Epithelial cell of proximal tubule (primary cell): ENCODE data around the gene KIAA1328. TPM values are rescaled to one million over a fixed set of nuclear protein-coding genes. Genes with fewer than 3 reads are reported as not detected.

Experiments used
- DNase-seq: peaks from one replicate; pipeline ENCODE4 v3.0.0-alpha.2; 2011; ENCODE audit warnings: low read depth
- H3K4me3 ChIP-seq: 2 replicates; pipeline ENCODE4 v1.5.1; 2011; ENCODE audit warnings: low read depth, mild to moderate bottlenecking, low read length
- total RNA-seq: library from RNA; depleted of rRNA; stranded (reverse); fragments of >200 nt; gene quantifications from 2 replicates; pipeline ENCODE4 v1.2.3, GENCODE V29; 2015
- TF ChIP-seq, protein P1 (sequence below): conservative IDR thresholded peaks from 2 replicates; pipeline ENCODE4 v1.5.1; 2012; ENCODE audit warnings: low read depth, mild to moderate bottlenecking, low read length

KIAA1328 gene
- total RNA-seq, 1 donor from 2014 or later, result 8.2 TPM

DNA sequence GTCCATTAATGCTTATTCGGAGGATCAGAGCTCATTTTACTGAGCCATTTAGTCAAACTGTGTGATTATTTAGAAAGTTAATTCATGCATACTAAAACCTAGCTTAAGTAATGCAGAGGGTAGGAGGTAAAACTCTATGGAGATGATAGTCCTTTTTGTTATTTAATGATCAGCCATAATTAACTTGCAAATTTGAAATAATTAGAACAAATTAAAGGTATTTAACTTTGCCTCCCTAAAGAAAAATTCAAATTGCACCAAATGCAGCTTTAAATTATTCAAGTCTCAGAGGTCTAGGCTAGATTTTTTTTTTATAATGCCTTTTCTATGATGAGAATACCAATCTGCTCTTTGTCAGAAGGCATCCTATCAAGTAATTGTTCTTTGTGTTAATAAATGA, 310.9 kb downstream of the KIAA1328 start:
- DNase-seq, result no peak
- TF ChIP-seq, protein P1, sequence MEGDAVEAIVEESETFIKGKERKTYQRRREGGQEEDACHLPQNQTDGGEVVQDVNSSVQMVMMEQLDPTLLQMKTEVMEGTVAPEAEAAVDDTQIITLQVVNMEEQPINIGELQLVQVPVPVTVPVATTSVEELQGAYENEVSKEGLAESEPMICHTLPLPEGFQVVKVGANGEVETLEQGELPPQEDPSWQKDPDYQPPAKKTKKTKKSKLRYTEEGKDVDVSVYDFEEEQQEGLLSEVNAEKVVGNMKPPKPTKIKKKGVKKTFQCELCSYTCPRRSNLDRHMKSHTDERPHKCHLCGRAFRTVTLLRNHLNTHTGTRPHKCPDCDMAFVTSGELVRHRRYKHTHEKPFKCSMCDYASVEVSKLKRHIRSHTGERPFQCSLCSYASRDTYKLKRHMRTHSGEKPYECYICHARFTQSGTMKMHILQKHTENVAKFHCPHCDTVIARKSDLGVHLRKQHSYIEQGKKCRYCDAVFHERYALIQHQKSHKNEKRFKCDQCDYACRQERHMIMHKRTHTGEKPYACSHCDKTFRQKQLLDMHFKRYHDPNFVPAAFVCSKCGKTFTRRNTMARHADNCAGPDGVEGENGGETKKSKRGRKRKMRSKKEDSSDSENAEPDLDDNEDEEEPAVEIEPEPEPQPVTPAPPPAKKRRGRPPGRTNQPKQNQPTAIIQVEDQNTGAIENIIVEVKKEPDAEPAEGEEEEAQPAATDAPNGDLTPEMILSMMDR, result no peak
- H3K4me3 ChIP-seq, result no peak overlapping the region

DNA sequence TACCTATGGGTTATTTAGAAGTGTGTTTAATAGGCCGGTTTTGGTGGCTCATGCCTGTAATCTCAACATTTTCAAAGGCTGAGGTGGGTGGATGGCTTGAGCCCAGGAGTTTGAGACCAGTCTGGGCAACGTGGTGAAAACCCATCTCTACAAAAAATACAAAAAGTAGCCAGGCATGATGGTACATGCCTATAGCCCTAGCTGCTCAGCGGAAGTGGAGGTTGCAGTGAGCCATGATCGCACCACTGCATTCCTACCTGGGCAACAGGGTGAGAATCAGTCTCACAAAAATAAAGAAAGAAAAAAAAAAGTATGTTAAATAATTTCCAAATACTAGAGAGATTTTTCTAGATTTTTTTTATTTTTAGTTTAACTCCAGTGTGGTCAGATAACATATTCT, 316.0 kb downstream of the KIAA1328 start:
- TF ChIP-seq, protein P1, result no peak
- DNase-seq, result no peak
- H3K4me3 ChIP-seq, result no peak overlapping the region

DNA sequence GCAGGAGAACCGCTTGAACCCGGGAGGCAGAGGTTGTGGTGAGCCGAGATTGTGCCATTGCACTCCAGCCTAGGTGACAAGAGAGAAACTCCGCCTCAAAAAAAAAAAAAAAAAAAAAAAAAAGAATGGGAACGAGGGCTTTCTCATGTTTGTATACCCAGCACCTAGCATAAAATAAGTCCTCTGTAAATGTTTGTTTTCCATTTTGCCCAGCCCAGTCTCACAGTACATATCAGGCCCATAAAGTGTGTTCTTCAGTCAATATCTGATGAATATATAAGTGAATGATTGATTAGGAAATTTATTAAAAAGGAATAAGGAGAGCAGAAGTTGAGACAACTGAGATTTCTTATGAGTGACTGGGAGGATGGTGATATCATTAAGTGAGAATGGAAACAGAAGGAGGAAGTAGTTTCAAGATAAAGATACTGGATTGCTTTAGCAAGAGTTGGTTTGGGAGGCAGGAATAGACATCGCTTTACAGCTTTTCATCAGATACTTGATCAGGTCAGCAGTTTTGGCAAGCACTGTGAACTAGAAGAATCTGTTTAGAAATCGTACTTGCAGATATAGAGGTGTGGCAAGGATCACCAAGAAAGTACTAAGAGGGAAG, 327.5 kb downstream of the KIAA1328 start:
- no peak overlapping the region for H3K4me3 ChIP-seq
- no peak for DNase-seq
- TF ChIP-seq, protein P1, result no peak

DNA sequence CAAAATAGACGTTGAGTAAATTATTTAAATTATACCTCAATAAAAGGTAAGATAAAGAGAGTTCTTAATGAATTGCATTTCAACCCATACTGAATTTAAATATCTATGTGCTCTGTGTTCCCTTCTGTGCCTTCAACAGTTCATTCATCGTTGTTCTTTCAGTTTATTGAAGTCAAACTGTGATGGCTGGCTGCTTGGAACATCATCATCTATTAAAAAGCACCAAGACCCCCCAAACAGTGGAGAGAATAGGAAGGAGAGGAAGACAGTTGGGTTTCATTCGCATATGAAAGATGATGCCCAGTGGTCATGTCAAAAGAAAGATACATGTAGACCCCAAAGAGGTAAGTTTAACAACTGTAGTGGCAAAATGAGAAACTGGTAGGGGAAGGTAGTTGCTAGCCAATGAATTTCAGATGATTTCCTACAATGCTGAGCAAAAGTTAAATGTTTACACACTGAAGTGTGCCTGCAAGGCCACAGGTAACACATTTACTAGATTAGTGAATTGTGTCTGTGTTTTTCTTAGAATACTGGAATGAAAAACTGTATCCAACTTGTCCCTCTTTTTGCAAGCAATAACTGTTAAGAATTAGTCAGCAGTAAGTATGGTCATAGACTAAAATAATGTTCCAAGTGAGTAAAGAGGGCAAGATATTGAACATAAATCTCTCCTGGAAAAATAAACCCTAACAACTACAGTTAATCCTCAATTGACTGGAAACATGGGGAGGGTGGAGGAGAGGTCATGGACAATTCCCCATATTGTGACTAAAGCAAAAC, 331.3 kb downstream of the KIAA1328 start:
- no peak for DNase-seq
- H3K4me3 ChIP-seq, result no peak overlapping the region
- TF ChIP-seq, protein P1, result no peak

DNA sequence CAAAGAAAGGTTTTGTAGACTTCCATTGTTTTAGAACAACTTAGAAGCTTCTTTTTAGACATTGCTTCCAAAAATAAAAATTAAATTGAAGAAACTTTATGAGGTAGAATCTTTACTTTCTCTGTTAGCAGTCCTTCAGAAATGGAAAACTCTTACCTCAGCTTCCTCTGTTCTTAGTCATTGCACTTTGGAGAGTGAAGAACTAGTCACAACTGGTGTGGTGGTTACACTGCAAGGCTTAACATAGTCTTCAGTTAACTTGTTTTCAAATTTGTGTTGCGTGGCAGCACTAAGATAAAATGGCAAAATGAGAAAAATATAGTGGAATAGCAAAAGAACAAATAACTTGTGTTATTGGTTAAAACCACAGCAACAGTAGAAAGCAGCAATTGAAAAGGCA, 332.6 kb downstream of the KIAA1328 start:
- TF ChIP-seq, protein P1, result no peak
- H3K4me3 ChIP-seq, result no peak overlapping the region
- no peak for DNase-seq

DNA sequence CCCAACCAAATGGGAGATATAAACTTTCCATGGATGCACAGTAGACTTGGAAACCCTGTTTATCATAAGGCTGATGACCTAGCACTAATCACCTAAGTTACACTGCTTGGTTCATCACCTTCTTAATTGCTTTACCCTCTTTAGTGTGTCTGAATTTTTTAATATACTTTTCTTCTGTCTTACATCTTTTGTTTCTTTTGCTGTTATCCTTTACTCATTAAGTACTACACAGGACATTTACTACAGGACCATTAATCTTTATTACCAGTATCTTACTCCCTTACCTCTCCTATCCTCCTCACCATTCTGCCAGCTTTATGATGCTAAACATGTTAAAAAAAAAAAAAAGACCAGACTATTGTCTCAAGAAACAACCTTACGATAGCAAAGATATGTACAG, 333.6 kb downstream of the KIAA1328 start:
- TF ChIP-seq, protein P1, result no peak
- no peak overlapping the region for H3K4me3 ChIP-seq
- no peak for DNase-seq
